ENCODE measurements around the gene CAMK4.

GRCh38 chr5:111495159-111495558 is 271.0 kb downstream of the CAMK4 start:
- TF ChIP-seq EZH2phosphoT487 (IDR thresholded peaks at IDR 0.05; ENCODE audit: low read depth): no peak
- TF ChIP-seq CTCF (IDR thresholded peaks at IDR 0.05; ENCODE audit: low read depth, low read length): no peak

Measured in OCI-LY3 (cell line).